ENCODE results near the gene WDR89.

WDR89 gene

GRCh38 chr14:63604626-63605025 is 37.0 kb downstream of the WDR89 start:
- DNase-seq (ENCODE audit: low read depth in 1 of 2, low spot score in 1 of 2), result no peak
- TF ChIP-seq CTCF (IDR thresholded peaks at IDR 0.05; ENCODE audit: insufficient read depth, low read length), result no peak
- no peak for TF ChIP-seq GABPA (IDR thresholded peaks at IDR 0.05; ENCODE audit: low read depth)
- no peak for TF ChIP-seq SPI1 (IDR thresholded peaks at IDR 0.05; ENCODE audit: borderline replicate concordance, low read depth)
- TF ChIP-seq POLR2AphosphoS5 (IDR thresholded peaks at IDR 0.05; ENCODE audit: low read depth), result no peak
- no peak for TF ChIP-seq REST (IDR thresholded peaks at IDR 0.05; ENCODE audit: insufficient replicate concordance, low read depth)
- no peak overlapping the region for H3K4me3 ChIP-seq (replicated peaks; ENCODE audit: insufficient read depth, low read length)
- H3K27me3 ChIP-seq (ENCODE audit: insufficient read depth, poor library complexity, severe bottlenecking), result no peaks in the 10 kb centered on the region
- no peak overlapping the region for H3K27ac ChIP-seq (replicated peaks)

- Histone ChIP-seq H3K4me3 (replicated peaks; ENCODE audit: insufficient read depth, low read length) (no peak overlapping the region), H3K27ac (replicated peaks) (no peak overlapping the region), H3K27me3 (ENCODE audit: insufficient read depth, poor library complexity, severe bottlenecking) (no peaks in the 10 kb centered on the region)
- TF ChIP-seq REST (IDR thresholded peaks at IDR 0.05; ENCODE audit: insufficient replicate concordance, low read depth), result no peak
- TF ChIP-seq CTCF (IDR thresholded peaks at IDR 0.05; ENCODE audit: insufficient read depth, low read length), result no peak
- TF ChIP-seq GABPA (IDR thresholded peaks at IDR 0.05; ENCODE audit: low read depth), result no peak
- no peak for TF ChIP-seq SPI1 (IDR thresholded peaks at IDR 0.05; ENCODE audit: borderline replicate concordance, low read depth)
- TF ChIP-seq POLR2AphosphoS5 (IDR thresholded peaks at IDR 0.05; ENCODE audit: low read depth), result no peak
- no peak for DNase-seq (ENCODE audit: low read depth in 1 of 2, low spot score in 1 of 2)
Observed at GRCh38 chr14:63603749-63604277, 37.9 kb downstream of the WDR89 start.

GRCh38 chr14:63598807-63599206 is 42.9 kb downstream of the WDR89 start:
- H3K4me3 ChIP-seq (replicated peaks; ENCODE audit: insufficient read depth, low read length), result no peak overlapping the region
- no peak overlapping the region for H3K27ac ChIP-seq (replicated peaks)
- DNase-seq (ENCODE audit: low read depth in 1 of 2, low spot score in 1 of 2), result no peak
- H3K27me3 ChIP-seq (ENCODE audit: insufficient read depth, poor library complexity, severe bottlenecking), result no peaks in the 10 kb centered on the region
- no peak for TF ChIP-seq POLR2AphosphoS5 (IDR thresholded peaks at IDR 0.05; ENCODE audit: low read depth)
- no peak for TF ChIP-seq SPI1 (IDR thresholded peaks at IDR 0.05; ENCODE audit: borderline replicate concordance, low read depth)
- TF ChIP-seq REST (IDR thresholded peaks at IDR 0.05; ENCODE audit: insufficient replicate concordance, low read depth), result no peak
- no peak for TF ChIP-seq GABPA (IDR thresholded peaks at IDR 0.05; ENCODE audit: low read depth)
- TF ChIP-seq CTCF (IDR thresholded peaks at IDR 0.05; ENCODE audit: insufficient read depth, low read length), result no peak
